ENCODE data around the gene TTBK2.

DNA sequence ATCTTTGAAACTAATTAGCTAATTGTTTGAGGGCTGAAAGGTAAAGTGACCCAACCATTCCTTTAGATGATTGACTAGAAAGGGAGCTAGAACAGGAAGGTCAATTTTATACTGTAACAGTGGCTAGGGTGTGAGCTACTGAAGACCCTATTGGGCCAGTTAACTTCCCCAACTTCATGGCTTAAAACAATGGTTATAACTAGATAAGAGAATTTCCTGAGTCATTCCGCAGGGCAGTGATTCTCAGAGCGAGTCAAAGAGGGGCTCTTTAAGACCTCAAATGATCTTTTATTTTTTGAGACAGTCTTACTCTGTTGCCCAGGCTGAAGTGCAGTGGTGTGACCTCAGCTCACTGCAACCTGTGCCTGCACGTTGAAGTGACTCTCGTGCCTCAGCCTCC, 33.7 kb upstream of the TTBK2 start:
- TF ChIP-seq, protein P1, sequence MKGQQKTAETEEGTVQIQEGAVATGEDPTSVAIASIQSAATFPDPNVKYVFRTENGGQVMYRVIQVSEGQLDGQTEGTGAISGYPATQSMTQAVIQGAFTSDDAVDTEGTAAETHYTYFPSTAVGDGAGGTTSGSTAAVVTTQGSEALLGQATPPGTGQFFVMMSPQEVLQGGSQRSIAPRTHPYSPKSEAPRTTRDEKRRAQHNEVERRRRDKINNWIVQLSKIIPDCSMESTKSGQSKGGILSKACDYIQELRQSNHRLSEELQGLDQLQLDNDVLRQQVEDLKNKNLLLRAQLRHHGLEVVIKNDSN (IDR thresholded peaks at IDR 0.05), result no peak
- no peak for TF ChIP-seq FOXM1 (IDR thresholded peaks at IDR 0.05; ENCODE audit: borderline replicate concordance, low read depth)
- no peak for TF ChIP-seq TCF12 (IDR thresholded peaks at IDR 0.05; ENCODE audit: low read depth)
- no peak for TF ChIP-seq EGR1 (IDR thresholded peaks at IDR 0.05)
- no peak for TF ChIP-seq CEBPB (IDR thresholded peaks at IDR 0.05)

Measured in Ishikawa (cell line).